ENCODE results near the gene IMPACT. TPM values are rescaled to one million over a fixed set of nuclear protein-coding genes. Genes with fewer than 3 reads are reported as not detected.

Gene IMPACT
- total RNA-seq, 2 experiments from 2014 or later = 6.9 to 8.2 TPM

DNA sequence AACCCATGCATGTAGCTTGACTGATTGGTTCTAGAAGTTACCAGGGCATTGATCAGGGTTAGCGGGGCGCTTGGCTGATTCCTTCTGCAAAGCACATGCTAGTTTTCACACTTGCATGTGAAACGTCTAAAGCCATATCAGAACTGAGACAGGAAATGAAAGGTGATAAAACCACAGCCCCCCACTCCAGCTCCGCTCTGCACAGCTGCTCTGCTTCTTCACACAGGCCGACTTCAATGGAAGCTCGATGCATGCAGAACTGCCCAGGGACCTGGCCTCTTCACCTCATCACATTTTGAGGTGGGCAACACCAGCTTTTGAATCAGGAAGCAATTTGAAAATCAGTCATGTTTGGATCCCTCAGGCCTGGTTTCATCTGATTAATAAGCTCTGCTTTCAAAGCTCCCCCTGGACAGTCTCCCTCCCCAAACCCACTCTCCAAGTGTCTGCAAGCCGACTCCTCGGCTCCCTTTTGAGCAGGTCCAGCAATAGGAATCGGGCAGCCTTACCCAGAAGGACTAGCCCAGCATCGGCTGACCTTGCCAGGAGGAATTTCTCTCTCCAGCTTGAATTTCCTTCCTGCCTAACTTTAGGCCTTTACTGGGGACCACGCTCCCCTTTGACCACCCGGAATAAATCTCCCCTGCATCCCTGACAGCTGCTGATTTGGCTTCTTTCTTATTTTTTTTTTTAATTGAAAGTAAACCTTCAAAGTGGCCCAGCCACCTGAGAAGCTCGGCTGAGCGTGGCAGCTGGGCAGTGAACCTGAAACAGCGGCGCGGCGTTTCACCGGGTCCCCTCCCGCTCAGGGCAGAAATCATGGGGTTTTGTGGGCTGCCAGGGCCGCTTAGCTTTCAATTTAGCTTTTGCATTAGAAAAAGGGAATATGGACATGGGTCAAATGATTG lies 65.7 kb downstream of the IMPACT start:
- ChIA-PET POLR2A (no interaction called here), CTCF (interaction anchor here (0.7 to 6.8 kb wide), 4 partner anchors 23 to 234 kb away, joined by 3 to 171 read pairs (median 4); no protein-coding TSS in a partner anchor)
- Mint-ChIP-seq H3K27me3 (peaks cover 40% of the 10 kb centered on the region), H3K4me3 (no peak overlapping the region), H3K27ac (no peak overlapping the region), H3K9me3 (no peaks in the 10 kb centered on the region), H3K36me3 (ENCODE audit: low read depth) (no peaks in the 10 kb centered on the region), H3K4me1 (peaks cover 12% of the 10 kb centered on the region)
- DNase-seq = no peak

- POLR2A ChIA-PET = no interaction called here
- Mint-ChIP-seq H3K36me3 (ENCODE audit: low read depth) (no peaks in the 10 kb centered on the region), H3K4me1 (peaks cover 4% of the 10 kb centered on the region), H3K4me3 (no peak overlapping the region), H3K27ac (no peak overlapping the region), H3K27me3 (peaks cover 34% of the 10 kb centered on the region), H3K9me3 (no peaks in the 10 kb centered on the region)
- CTCF ChIA-PET = no interaction called here
- DNase-seq = no peak
Observed at GRCh38 chr18:24494586-24494985, 68.1 kb downstream of the IMPACT start.

GRCh38 chr18:24497031-24497754 lies 70.7 kb downstream of the IMPACT start:
- no peak for DNase-seq
- no peaks in the 10 kb centered on the region for H3K36me3 Mint-ChIP-seq (ENCODE audit: low read depth)
- no peak overlapping the region for H3K4me3 Mint-ChIP-seq
- no peaks in the 10 kb centered on the region for H3K4me1 Mint-ChIP-seq
- ChIA-PET POLR2A (no interaction called here), CTCF (no interaction called here)
- no peaks in the 10 kb centered on the region for H3K9me3 Mint-ChIP-seq
- H3K27ac Mint-ChIP-seq = no peak overlapping the region
- peaks cover 34% of the 10 kb centered on the region for H3K27me3 Mint-ChIP-seq

GRCh38 chr18:24499814-24500213 lies 73.3 kb downstream of the IMPACT start:
- DNase-seq = no peak
- POLR2A ChIA-PET = no interaction called here
- Mint-ChIP-seq H3K27me3 (peaks cover 20% of the 10 kb centered on the region), H3K9me3 (no peaks in the 10 kb centered on the region), H3K36me3 (ENCODE audit: low read depth) (no peaks in the 10 kb centered on the region), H3K27ac (no peak overlapping the region), H3K4me1 (no peaks in the 10 kb centered on the region), H3K4me3 (no peak overlapping the region)
- CTCF ChIA-PET = interaction anchor here (0.7 kb wide), 1 partner anchor 219 kb away, joined by 5 read pairs; no protein-coding TSS in a partner anchor

DNA sequence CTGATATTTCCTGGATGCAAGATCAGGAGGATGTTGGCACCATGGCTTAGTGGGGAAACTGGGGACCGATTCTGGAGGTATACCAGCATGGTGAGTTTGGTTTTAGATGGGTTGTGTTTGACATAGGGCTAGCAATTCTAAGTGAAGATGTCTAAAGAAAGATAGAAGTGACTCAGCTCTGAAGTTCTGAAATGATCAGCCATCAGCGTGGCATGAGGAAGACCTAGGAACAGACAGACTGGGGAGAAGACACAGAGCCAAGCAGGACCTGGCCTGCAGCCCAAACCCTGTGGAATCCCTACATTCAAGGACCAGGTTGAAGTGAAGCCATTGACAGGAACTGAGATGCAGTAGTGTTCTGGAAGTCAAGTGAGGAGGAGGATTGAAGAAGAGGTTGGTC lies 73.7 kb downstream of the IMPACT start:
- ChIA-PET POLR2A (no interaction called here), CTCF (interaction anchor here (1.2 kb wide), 1 partner anchor 23 kb away, joined by 3 read pairs; no protein-coding TSS in a partner anchor)
- Mint-ChIP-seq H3K36me3 (ENCODE audit: low read depth) (no peaks in the 10 kb centered on the region), H3K9me3 (no peaks in the 10 kb centered on the region), H3K27ac (no peak overlapping the region), H3K4me3 (no peak overlapping the region), H3K27me3 (peaks cover 16% of the 10 kb centered on the region), H3K4me1 (no peaks in the 10 kb centered on the region)
- no peak for DNase-seq

DNA sequence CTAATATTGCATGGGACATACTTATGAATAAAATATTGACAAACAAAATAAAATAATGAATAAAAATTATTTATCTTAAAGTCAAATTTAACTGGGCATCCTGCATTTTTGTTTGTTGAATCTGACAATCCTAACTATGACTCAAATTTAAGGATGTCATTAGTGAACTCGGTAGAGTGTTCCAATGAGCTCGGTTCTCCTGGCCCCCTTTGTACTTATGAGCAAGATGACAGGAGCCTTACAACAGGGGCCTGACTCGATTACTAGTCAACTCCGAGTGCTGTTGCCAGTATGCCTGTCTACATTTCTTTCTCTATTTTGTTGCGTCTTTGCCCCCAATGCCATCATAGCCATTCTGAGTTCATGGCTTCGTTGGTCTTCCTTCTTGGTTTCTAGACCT lies 74.3 kb downstream of the IMPACT start:
- Mint-ChIP-seq H3K36me3 (ENCODE audit: low read depth) (no peaks in the 10 kb centered on the region), H3K9me3 (no peaks in the 10 kb centered on the region), H3K4me3 (no peak overlapping the region), H3K4me1 (no peaks in the 10 kb centered on the region), H3K27ac (no peak overlapping the region), H3K27me3 (peaks cover 14% of the 10 kb centered on the region)
- no peak for DNase-seq
- POLR2A ChIA-PET = no interaction called here
- CTCF ChIA-PET = interaction anchor here (1.2 kb wide), 1 partner anchor 23 kb away, joined by 3 read pairs; no protein-coding TSS in a partner anchor

DNA sequence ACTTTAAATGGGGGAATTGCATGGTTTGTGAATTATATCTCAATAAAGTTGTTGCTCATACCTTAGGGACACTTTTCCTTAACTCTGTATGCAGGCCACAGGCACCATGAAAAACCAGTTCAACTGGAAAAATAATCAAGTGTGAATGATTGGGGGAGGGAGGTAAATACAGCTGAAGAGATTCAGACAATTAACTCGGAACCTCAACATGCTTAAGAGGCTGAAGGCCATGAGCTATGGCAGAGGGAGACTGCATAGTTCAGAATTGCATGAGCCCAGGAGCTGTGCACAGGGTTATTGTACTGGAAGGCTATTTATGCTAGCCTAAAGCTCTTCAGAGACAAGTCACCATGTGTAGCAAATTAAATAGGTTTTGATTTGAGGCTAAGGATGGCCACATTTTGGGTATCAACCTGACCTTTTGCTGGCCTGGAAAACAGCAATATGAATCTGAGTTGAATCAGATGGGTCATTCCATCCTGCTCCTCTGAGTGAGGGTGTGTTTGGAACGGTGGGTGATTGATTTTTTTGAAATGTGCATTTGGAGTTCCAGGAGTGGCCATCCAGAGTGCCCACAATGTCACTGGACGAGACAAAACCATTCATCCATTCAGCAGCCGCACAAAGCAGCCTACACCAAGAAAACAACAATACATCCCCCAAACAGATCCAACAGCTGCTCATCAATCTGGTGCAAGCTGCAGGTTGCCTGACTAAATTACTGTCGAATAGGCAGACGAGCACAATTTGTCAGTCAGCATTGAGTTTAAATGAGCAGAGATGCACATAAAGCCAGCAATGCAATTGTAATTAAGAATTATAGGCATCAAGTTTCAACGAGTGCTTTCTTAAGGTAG lies 76.4 kb downstream of the IMPACT start:
- no peak for DNase-seq
- no peaks in the 10 kb centered on the region for H3K9me3 Mint-ChIP-seq
- peaks cover 4% of the 10 kb centered on the region for H3K27me3 Mint-ChIP-seq
- ChIA-PET POLR2A (no interaction called here), CTCF (interaction anchor here (0.7 kb wide), 1 partner anchor 14 kb away, joined by 3 read pairs; no protein-coding TSS in a partner anchor)
- no peak overlapping the region for H3K4me3 Mint-ChIP-seq
- no peaks in the 10 kb centered on the region for H3K4me1 Mint-ChIP-seq
- H3K36me3 Mint-ChIP-seq (ENCODE audit: low read depth) = no peaks in the 10 kb centered on the region
- H3K27ac Mint-ChIP-seq = no peak overlapping the region

Other genes with a start within 250 kb of the IMPACT start
- under 1 TPM; 0.53 to 0.93 TPM for gene OSBPL1A, start 28.8 kb upstream of the IMPACT start, total RNA-seq
- under 1 TPM; 0.43 to 0.65 TPM for gene HRH4, start 34.0 kb downstream of the IMPACT start, total RNA-seq